SW 1271 (cell line): ENCODE measurements around the gene EGR4.
A peak's percentile ranks its signal among the peaks of the same experiment; 100 is the strongest.
"Not testable (repeated sequence)": the region's sequence is repeated elsewhere in the genome, so short reads cannot be mapped to it uniquely, and the experiment has no call there.

Experiments used
- DNase-seq, 2 experiments: peaks; one replicate each; lab custom pipeline; 2025; lab: John Stamatoyannopoulos, UW

Gene EGR4

GRCh38 chr2:73263540-73264331, 29.6 kb downstream of the EGR4 start:
- DNase-seq: no peak

- not testable (repeated sequence) for DNase-seq
Observed at GRCh38 chr2:73262691-73263429, 30.5 kb downstream of the EGR4 start.

DNA sequence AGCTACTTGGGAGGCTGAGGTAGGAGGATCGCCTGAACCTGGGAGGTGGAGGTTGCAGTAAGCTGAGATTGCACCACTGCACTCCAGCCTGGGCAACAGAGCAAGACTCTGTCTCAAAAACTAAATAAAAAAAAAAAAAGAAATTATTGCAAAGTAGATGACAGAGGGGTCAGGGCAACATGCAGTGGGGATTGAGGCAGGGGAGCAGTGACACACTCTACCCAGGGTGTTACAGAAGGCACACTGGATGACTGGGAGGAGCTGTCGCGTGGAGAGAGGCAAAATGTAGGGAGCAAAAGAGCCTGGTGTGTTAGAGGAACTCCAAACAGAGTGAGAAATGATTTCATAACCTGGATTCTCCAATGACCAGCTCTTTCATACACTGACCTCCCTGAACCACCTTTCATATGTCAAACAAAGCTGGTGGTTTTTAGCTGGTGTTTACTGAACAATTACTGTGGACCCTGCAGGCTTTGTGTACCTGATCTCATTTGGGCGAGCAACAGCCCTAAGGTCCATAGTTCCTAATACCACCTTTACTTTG, 31.2 kb downstream of the EGR4 start:
- DNase-seq: no peak

DNA sequence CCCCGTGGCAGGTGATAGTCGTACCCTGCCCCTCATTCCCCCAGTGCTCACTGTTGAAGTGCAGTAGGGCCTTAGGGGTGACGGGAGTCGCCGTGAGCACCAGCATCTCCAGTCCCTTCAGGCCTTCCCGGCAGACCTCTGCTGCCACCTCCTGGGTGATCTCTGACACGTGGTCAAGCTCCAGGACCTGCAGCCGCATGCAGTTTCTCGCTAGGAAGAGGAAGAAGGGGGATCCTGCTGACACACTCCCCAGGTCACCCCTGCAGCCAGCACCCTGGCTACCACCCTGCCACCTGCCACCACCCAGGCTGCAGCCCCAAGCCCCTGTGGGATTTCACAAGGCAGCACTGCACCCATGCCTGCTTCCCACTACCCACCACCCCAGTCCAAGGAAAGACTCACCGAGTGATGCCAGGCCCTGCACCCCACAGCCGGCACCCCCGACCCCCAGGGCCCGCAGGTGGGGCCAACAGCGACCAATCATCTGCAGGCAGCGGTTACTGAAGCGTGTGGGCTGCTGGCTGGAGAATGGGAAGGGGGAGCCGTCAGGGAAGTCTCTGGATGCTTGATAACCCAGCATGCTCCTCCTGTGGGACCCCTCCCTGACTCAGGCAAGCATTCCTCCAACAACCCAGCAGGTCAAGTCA, 32.9 kb downstream of the EGR4 start:
- DNase-seq: peak in 1 of 2 experiments; percentile 23

GRCh38 chr2:73259704-73260337, 33.5 kb downstream of the EGR4 start:
- DNase-seq: no peak

DNA sequence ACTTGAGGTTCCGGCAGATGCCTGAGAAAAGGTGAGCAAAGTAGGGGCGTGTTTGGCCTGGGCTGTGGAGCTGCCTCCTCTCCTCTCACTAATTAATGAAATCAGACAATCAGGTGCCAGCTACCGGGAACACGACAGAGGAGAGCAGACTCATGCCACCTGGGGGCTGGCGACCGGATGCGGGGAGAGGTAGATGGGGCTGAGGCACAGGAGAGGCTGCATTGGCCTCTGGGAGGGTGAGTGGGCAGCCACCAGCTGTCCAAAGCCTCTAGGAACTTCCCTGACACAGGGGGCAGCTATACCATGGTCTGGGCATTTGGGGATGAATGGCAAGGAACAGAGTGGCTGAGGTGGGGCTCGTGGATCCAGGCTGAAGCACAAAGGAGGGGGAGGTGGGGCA, 34.1 kb downstream of the EGR4 start:
- DNase-seq: no peak

- no peak for DNase-seq
Observed at GRCh38 chr2:73258913-73259215, 34.5 kb downstream of the EGR4 start.

DNA sequence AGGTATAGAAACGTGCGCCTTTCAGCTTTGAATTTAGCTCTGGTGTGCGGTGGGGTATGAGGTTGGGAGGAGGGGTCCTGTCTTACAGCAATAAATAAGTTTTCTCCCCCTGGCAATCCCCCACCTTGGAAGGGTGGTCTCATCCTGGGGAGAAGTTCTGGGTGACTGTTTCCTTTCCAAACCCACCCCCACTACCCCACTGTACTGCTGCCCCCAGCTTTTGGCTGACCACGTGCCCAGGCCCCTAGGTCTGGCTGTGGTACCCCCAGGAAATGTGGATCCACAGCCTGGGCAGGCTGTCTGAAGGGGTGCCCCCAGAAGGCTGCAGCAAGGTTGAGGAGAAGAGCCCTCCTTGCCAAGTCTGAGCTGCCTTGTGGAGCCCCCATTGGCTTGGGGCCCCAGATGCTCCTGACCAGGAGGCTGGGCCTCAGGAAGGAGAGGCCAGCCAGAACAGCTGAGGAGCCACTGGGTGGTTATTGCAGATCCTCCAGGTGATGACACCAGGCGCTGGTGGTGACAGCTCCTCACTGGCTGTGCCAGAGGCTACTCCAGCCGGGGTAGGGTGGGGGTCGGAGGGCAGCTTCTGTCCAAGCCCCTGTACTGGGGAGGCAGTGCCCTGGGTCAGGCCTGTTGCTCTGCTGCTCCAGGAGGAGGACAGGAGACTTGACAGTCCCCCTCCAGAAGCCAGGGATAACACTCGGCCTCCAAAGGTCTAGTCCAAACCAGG, 35.0 kb downstream of the EGR4 start:
- no peak for DNase-seq

- DNase-seq: no peak
Observed at GRCh38 chr2:73257425-73258125, 35.8 kb downstream of the EGR4 start.

- DNase-seq: no peak
Observed at GRCh38 chr2:73257021-73257420, 36.3 kb downstream of the EGR4 start.

DNA sequence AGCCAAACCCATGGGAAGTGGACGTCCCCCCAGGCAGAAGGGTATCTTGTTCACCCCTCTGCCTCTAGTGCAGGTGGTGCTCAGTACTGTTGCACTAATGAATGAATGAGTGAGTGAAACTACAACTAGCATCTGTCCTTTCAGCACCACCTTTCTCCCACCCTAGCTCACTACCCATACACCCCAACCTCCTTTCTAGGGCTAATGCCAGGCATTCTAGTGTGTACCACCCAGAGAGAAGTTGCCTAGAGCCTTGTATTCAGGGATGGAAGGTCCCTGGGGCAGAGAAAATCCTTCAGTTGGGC, 36.8 kb downstream of the EGR4 start:
- DNase-seq: no peak

- no peak for DNase-seq
Observed at GRCh38 chr2:73255907-73256617, 37.3 kb downstream of the EGR4 start.

- DNase-seq: no peak
Observed at GRCh38 chr2:73255007-73255644, 38.2 kb downstream of the EGR4 start.

DNA sequence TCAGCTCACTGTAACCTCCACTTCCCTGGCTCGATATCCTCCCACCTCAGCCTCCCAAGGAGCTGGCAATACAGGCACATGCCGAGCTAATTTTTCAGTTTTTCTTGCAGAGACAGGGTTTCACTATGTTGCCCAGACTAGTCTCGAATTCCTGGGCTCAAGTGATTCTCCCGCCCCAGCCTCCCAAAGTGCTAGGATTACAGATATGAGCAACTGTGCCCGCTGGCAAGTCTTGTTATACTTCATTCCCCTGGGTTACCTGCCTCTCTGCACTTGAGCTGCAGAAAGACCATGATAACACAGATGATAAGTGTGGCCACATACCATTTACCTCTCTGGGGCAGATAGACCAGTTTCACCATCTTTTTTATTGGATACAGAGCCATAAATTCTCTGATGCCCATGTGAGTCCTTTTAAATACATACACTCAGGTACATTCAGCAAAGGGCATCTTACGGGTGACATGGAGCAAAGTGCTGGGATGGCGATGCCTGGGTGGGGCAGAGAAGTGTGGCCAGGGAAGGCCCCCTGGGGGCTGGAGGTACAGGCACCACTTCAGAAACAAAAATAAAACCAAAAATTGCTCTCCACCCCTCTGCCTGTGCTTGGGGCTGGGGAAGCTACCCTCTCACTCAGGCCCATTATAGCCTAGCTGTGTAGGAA, 38.9 kb downstream of the EGR4 start:
- DNase-seq: no peak

- DNase-seq: no peak
Observed at GRCh38 chr2:73253901-73254300, 39.4 kb downstream of the EGR4 start.

GRCh38 chr2:73253400-73253799, 39.9 kb downstream of the EGR4 start:
- DNase-seq: no peak

- no peak for DNase-seq
Observed at GRCh38 chr2:73252238-73253027, 40.9 kb downstream of the EGR4 start.
